Erythroblast (primary cell): Measurements from ENCODE around the gene NPTX1.

Experiments
- GATA1 ChIP-seq: IDR thresholded peaks from 2 replicates; pipeline ENCODE4 v1.6.1; 2011; ENCODE audit warnings: low read depth, mild to moderate bottlenecking, control low read depth, low read length, moderate library complexity
- POLR2A ChIP-seq: IDR thresholded peaks from 2 replicates; pipeline ENCODE4 v1.6.1; 2011; ENCODE audit warnings: mild to moderate bottlenecking, low read length

GRCh38 chr17:80513892-80514291, 37.5 kb upstream of the NPTX1 start:
- TF ChIP-seq POLR2A (no peak), GATA1 (no peak)
